ENCODE measurements around the gene ABCA12.

DNA sequence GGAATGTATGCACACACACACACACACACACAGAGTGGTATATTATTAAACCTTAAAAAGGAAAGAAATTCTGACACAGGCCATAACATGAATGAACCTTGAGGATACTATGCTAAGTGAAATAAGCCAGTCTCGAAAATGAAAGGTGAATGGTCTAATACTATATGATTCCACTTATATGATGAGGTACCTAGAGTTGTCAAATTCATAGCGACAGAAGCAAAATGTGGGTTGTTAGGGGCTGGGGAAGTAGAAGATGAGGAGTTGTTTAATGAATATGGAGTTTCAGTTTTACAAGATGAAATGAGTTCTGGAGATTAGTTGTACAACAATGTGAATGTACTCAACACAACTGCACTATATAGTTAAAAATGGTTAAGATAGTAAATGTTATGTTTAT lies 118.1 kb downstream of the ABCA12 start:
- TF ChIP-seq REST (IDR thresholded peaks at IDR 0.05; ENCODE audit: insufficient read depth in 1 of 2, low read depth in 2 of 2, low read length in 1 of 2) (no peak), CTCF (IDR thresholded peaks at IDR 0.05) (no peak), TCF7L2 (IDR thresholded peaks at IDR 0.05; ENCODE audit: low read depth, low read length) (no peak), SIN3A (IDR thresholded peaks at IDR 0.05; ENCODE audit: borderline replicate concordance, insufficient read depth, low read depth, low read length) (no peak), POLR2AphosphoS5 (IDR thresholded peaks at IDR 0.05; ENCODE audit: low read depth, low read length) (no peak)

All from Panc1 (cell line).